Right lobe of liver (tissue), 4 donors: ENCODE results near the gene LTA.
"Not testable (repeated sequence)": the region's sequence is repeated elsewhere in the genome, so short reads cannot be mapped to it uniquely, and the experiment has no call there.

ENCODE experiments used
- CTCF ChIP-seq, 4 donors: fragments of 200-600 bp in 3 of 4; fragments of 450-650 bp in 1 of 4; IDR thresholded peaks; one replicate each; pipeline versions ENCODE4 v1.5.1 to v1.8.0; 2016 to 2022; ENCODE audit warnings: antibody characterized with exemption in 4 of 4, mild to moderate bottlenecking in 2 of 4
- POLR2A ChIP-seq: fragments of 450-650 bp; IDR thresholded peaks from one replicate; pipeline ENCODE4 v1.6.1; 2017; ENCODE audit warnings: antibody characterized with exemption, mild to moderate bottlenecking
- donor health status: DM: no; HTN: no; CAD: no.
- donor health status: DM: no; HTN: no; CAD: no.
- donor health status: DM: no; HTN: yes; CAD: no.

- TF ChIP-seq CTCF (IDR thresholded peaks at IDR 0.05); POLR2A: not testable (repeated sequence)
Observed at GRCh38 chr6:31590691-31591090, 18.6 kb downstream of the LTA start.
